Forelimb muscle (tissue), 1 donor: Measurements from ENCODE around the gene CLEC2B. TPM values are rescaled to one million over a fixed set of nuclear protein-coding genes. Genes with fewer than 3 reads are reported as not detected.
"Not testable (repeated sequence)": the region's sequence is repeated elsewhere in the genome, so short reads cannot be mapped to it uniquely, and the experiment has no call there.

Experiments used
- DNase-seq: peaks from one replicate; pipeline ENCODE4 v3.0.0-alpha.2; 2013; ENCODE audit warnings: low read depth
- polyA plus RNA-seq: library from polyadenylated mRNA; unstranded; fragments of 120-200 nt; gene quantifications from one replicate; pipeline ENCODE4 v1.2.1, GENCODE V29; 2013; ENCODE audit not compliant: insufficient read length

The CLEC2B gene
- polyA plus RNA-seq, result 1.9 TPM

DNA sequence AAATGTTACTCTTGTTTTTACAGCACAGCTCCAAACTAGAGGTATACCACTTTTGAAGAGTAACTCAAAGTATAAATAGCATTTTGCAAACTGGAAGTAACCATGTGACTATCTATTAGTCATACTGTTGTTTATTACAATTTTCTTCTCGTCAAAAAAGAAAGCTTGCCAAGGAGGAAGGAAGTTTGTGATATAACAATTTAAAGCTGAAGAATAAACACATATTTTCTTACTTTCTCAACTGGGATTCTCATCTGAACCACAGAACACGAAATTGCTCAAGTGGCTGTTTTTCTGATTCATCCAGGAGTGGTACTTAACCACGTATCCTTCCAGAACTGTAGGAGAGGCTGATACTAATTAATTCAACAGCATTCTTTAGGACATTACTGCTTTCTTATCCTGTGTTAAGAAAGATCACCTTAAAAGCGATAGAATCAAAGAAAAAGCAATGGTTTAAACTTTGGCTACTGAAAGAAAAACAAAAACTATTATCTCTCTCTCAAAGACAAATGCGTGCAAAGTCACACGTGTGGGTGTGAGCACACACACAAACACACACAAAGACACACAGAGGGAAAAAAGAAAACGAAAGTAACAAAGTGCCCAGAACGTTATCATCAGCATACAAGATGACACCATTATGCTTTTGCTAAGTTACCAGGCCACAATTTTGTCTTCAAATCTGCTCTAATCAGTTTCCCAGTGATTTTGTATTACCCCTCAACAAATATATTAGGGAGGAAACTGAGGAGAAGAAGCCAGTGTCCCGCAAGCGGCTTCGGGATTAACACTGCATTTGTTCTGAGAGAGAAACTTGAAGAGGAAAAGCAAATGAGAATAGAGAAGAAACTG is at the start of gene CLEC2B:
CLEC2B (minus strand) TSS at position 48 of the 855 bp plus-strand sequence.
- DNase-seq, result peak; percentile 32

DNA sequence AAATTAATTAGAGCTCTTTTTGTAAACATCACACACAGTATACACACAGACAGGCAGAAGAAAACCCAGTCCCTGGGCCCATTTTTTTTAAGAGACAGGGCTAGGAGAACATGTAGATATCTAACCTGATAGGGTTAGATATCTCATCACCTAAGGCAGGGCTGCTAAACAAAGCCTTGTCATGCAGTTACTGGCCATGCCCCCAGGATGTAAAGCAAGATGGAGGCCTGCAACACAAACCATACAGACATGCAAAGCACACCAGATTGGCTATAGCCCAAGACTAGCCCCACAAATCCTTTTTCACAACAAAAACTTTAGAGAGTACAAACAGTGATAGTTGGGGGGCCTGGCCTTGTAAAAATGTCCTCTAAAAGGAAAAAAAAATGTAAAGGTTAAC is 42.6 kb upstream of the CLEC2B start:
- DNase-seq, result no peak

DNA sequence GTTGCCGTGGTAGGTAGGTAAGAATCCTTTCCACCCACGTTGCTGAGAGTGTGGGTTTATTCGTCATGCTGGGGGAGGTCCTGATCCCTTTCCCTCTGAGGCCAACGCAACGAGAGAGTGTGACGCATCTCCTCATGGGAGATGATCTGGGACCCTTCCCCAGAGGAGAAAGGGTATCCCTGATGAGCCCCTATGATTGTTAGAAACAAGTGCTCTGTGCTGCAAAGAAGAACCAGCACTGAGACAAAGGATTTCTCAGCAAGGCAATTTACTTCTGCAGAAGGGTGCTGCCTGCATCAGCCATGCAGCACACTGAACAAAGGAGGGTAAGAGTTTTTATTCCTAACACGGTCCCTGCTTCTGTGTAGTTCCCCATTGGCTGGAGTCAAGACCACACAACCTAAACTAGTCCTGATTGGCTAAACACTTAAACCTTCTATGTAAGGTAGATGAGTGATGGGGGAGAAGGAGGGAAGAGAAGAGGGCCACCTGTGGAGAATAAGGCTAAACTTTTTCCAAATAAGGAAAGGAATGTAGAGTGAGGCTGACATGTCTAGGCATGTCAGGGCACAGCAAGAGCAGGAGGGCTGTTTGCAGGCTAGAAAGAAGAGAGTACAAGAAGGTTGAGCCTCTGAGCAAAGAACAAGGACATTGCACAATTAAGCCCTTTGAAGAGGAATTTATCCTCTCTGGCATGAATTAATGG is 41.7 kb upstream of the CLEC2B start:
- no peak for DNase-seq

DNA sequence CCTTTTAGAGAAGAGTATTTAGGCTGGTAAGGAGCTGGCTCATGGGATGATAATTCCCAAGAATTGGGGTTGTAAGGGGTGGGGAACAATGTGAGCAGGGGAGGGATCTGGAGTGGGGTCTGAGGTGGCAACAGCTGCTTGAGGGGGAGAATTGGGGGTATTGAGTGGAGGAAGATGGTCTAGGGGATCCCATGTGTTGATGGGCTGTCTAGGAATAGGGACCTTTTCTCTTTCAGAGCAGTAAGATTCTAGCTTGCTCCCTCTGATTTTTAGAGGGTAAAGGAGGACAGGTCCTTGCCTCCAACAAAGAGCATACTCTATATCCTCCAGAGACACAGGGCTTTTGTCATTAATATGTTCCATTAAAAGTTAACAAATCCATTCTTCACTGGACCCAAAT is 40.6 kb upstream of the CLEC2B start:
- DNase-seq, result no peak

DNA sequence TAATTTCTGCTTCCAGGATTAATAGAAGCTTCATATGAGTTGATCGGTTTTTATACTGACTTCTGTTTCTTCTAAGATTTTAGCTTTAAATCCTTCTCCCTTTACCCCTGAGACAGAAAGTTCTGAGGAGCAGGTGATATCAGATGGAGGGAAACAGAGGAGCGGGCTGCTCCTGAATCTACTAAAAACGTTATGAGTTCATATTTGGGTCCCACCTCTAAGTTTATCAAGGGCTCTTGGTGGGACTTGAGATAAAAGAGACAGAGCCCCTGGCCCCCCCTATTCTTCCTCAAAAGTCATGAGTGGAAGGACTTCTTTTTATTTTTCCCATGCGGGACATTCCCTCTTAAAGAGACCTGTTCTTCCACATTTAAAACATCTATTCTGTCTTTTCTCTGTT is 39.2 kb upstream of the CLEC2B start:
- no peak for DNase-seq

DNA sequence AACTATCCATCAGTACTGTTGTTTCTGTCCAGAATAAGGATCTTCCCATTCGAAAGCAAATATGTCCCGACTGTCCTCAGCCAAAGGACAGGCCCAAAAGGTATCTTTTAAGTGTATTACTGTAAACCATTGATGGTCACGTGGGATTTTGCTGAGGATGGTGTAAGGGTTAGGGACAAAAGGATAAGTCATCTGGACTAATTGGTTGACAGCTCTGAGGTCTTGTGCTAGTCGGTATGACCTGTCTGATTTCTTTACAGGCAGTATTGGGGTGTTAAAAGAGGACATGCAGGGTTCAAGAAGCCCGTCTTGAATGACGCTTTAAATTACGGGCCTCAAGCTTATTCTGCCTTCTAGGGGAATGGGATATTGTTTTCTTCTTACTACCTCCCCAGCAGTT is 38.6 kb upstream of the CLEC2B start:
- DNase-seq, result no peak

DNA sequence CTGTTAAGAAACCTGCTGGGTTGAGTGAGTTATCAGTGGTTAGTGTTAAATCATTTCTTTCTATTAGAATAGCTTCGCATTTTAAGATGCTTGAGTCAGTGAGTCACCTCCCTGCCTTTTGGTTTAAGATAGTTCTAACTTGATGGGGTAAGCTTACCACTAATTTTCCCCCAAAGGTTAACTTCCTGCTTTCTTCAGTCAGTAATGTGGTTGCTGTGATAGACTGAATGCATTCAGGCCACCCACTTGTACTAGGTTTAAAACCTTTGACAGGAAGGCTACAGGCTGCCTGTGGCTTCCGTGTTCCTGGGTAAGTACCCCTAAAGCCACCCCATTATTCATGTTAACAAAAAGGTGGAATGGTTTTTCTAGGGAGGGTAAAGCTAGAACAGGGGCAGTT is 37.7 kb upstream of the CLEC2B start:
- DNase-seq, result no peak

DNA sequence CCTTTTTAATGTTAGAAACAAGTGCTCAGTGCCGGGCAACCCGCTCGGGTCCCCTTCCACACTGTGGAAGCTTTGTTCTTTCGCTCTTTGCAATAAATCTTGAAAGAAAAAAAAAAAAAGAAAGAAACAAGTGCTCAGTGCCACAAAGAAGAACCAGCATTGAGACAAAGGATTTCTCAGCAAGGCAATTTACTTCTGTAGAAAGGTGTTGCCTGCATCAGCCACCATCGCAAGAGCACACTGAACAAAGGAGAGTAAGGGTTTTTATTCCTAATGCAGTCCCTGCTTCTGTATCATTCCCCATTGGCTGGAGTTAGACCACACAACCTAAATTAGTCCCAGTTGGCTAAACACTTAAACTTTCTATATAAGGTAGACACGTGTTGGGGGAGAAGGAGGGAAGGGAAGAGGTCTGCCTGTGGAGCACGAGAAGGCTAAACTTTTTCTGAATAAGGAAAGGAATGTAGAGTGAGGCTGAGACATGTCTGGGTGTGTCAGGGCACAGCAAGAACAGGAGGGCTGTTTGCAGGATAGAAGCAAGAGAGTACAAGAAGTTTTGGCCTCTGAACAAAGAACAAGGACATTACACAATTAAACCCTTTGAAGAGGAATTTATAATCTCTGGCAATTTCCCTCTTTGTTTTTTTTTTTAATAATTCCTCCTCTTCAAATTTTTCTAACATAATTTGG is 33.5 kb upstream of the CLEC2B start:
- DNase-seq, result no peak

DNA sequence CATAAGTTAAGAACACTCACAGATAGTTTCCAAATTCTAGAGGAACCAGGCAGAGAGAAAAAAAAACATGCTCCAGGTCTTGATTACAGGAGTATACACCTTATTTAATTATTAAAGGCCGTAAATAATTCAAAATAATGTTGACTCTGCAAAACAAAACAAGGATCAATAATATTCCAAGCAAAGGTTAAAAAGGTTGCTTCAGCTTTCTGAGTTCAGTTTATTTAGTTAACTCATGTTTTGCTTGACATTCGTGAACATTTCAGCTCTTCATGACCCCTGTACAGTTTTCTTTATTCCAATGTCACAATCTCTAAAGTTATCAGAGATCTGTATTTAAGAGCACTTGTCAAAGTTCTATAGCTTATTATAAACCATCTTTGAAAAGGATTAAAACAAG is 31.8 kb upstream of the CLEC2B start:
- DNase-seq, result no peak

DNA sequence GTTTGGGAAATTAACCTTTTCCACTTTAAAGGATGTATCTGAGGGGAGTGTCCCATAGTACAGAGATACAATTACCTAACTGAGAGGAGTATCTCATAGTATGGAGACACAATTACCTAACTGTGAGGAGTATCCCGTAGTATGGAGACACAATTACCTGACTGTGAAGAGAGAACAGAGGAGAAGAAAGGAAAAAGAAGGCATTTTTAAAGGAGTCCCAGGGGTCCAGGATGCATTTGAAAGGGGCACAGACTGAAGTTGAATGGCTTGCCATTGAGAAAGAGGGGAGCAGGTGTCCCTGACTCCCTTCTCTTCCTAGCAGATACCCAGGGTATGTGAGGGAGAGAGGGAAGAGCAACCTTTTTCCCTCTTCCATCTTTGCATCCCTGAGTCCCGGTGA is 30.1 kb upstream of the CLEC2B start:
- DNase-seq, result no peak

DNA sequence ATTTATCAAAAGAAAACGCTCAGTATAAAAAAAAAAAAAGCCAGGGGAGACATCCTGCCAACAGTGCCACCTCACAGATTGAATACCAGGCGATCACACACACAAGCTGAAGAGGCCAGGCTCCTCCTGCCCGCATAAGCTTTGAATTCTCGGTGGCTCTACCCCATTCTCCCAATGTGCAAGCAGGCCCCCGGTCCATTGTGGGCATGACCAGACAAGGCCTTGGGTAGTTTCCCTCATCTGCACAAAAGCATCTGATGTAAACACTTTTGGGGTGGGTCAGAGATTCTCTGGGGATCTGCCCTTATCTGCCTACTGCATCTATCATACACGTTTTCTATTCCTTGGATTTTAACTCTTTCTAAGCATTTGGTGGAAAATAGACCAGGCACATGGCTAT is 28.4 kb upstream of the CLEC2B start:
- DNase-seq, result no peak

DNA sequence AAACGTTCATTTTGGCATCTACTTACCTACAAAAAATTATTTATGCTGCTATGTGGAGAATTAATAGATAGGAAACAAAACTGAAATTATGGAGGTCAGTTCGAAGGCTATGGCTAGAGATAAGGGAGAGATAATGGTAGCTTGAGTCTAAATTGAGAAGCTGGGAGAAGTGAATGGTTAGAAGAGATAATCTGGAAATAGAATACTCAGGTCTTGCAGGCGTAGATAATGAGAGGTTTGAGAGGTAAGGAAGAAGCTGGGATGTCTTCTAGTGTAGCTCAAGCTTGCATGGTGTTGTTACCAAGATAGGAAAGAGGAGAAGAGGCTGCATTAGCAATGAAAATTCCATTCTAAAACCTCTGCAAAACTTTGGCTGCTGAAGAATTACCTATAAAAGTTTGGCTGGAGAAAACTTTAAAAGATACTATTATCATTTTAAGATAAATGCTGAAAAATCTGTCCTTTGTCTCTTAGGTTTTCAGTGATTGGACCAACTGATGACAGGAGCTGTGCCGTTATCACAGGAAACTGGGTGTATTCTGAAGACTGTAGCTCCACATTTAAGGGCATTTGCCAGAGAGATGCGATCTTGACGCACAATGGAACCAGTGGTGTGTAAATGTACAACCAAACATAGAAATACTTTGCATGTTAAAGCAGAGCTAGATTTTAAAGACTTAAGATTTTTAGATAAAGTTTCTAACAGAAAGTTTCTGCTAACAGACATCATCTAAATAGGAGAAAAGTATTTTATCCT is 26.2 kb upstream of the CLEC2B start:
- no peak for DNase-seq

DNA sequence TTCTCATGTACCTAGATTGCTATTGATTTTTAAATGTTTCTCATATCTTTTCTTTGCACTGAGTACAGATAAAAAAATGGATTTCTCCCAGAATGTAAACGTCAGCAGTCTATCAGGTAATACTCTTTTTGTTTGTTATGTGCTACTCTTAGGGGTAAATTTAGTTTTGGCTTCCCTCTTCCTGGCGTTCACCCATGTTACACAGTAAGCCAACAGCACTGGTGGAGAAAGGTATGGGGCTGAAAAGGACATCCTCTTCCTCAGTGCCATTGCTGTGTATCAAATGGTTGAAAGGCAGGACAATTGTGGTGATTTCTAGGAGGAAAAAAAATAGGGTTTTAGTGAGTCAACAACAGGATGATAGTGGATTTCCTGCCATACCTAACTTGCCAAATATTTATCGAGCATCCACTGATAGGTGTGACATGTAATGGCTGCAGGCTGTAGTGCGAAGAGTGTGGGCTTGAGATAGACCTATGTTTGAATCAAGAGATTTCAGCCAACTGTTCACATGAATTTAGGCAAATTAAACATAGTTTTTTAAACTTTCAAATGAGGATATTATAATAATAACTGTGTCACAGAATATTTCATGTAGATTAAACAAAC is 19.6 kb upstream of the CLEC2B start:
- no peak for DNase-seq

DNA sequence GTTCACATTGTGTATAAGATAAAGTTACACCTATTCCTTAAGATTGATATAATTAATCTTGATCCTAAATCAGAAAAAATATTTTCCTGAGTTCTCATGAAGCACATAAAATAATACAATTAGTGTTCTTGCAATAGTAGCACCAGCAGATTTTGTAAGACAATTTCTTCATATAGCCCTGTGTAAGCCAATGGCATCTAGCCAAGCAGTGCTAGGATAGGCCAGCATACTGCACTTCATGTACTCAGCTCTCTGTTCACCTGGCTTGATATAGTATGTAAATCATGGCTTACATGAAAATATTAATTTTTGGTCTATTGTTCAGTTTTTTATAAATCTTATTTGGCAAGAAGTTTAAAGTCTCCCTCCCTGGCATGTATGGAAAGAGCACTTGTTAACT is 14.0 kb upstream of the CLEC2B start:
- DNase-seq, result no peak

DNA sequence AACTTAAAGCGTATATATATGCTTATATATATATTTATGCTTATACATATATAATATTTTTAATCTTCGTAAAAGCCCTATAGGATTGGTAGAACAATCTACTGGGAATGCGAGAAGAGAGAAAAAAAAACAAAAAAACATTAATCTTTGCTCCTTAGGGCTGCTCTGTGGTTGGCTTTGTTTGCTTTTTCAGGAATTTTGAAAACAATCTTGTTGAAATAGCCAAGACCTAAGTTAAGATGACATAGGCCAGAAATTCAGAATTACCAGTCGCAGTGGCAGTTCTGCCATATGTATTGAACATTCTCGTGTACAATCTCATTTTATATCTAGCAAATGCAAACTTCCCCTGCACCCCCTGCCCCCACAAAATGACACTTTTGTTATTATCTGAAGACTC is 12.8 kb upstream of the CLEC2B start:
- no peak for DNase-seq

DNA sequence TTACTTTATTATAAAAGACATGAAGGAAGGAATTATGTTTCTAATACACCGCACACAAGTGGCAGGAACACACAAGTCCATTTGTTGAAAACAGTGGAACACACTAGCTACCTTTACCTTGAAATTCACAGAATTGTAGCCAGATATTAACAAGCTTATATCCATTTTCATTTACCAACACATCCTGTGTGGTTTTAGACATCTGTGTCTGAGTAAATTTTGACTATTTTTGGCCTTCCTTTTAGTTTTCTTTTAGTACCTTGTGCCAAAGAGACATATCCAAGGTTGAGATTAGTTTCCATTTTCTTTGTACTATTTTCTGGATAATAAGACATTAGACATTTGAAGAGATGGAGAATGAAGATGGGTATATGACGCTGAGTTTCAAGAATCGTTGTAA is 12.1 kb upstream of the CLEC2B start, which contains the start of gene KLRF2:
KLRF2 (plus strand) TSS at position 244 of the 400 bp plus-strand sequence; CDS start at position 351, 107 bp downstream.
- DNase-seq, result no peak

DNA sequence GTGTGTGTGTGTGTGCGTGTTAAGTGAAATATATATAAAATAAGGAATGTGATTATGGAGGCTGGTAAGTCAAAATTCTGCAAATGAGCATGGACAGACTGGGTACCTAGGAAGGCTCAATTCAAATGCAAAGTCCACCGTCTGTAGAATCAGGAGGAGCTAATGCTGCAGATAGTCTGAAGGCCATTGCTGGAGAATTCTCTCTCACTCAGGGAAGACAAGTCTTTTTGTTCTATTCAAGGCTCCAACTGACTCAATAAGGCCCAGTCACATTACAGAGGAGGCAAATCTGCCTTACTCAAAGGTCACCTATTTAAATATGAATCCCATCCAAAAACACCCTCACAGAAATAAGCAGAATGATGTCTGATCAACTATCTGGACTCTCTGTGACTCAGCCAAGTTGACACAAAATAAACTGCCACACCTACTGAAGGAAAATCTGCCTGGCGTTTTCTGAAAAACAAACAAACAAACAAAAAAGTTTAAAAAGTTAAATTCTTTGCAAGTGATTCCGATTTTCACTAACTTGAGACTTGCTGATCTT is 11.5 kb upstream of the CLEC2B start:
- no peak for DNase-seq

DNA sequence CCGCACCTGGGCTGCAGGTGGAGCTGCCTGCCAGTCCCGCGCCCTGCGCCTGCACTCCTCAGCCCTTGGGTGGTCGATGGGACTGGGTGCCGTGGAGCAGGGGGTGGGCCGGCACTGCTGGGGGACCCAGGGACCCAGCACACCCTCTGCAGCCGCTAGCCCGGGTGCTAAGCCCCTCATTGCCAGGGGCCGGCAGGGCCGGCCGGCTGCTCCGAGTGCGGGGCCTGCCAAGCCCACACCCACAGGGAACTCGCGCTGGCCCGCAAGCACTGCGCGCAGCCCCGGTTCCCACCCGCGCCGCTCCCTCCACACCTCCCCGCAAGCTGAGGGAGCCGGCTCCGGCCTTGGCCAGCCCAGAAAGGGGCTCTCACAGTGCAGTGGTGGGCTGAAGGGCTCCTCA is 7.0 kb upstream of the CLEC2B start:
- not testable (repeated sequence) for DNase-seq

DNA sequence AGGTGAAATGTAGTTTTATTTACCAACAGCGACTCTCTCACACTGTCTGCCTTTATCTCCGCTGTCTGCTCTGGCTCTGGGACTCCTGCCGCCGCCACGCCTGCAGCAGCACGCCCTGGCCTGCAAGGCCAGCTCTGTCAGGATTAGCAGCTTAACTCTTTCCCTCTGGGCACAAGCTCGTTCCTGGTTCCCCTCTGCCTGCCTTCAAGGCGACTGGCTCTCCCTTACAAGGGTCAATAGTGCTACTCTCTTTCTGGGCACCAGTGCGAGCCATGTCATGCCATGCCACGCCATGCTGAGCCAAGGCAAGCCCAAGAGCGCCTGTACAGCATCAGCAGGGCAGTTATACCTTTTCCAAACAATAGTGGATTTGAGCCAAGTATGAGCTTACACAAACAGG is 3.6 kb upstream of the CLEC2B start:
- no peak for DNase-seq

DNA sequence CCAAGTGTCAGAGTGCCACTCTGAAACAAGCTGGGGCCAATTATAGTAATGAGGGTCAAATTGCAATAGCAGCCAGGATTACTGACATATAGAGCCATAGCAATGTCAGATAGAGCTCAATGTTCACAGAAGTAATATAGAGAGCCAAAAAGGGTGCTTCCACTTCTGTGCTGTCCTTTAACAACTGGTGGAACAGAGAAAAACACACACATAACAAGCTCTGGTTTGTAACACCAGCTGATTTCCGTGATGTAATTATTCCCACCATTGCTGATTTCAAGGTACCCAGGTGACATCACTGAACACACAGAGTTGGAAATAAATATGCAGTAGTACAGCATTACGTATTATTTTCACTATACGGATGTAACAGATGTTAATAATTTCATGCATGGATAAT is 3.0 kb upstream of the CLEC2B start:
- no peak for DNase-seq

DNA sequence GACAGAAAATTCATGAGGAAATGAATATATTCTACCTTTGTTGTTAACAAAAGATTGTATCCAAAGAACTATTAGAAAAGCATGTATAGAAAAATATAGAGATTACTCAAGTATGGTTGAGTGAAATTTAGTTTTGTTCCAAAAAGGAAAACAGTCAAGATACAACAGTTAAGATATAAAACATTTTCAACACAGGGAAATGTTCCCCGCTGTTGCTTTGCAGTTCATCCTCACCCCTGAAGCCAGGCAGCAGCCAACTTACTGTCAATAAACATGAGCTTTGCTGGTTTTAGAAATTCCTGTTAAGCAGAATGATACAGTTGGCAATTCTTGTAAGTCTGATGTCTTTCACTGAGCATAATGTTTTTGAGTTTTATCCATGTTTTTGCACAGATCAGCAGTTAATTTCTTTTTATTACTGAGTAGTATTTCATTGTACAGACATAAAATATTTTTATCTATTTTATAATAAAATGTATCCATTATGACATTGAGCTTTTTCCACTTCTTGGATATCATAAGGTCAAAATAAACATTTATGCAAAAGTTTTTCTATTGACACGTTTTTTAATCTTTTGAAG is 1.2 kb upstream of the CLEC2B start:
- no peak for DNase-seq
